ENCODE measurements around the gene ARL4C.
A peak's percentile ranks its signal among the peaks of the same experiment; 100 is the strongest.

The ARL4C gene

GRCh38 chr2:234496835-234497593 lies at the start of gene ARL4C:
Gene ARL4C, minus strand, starts transcription at chr2:234497081. Its CDS starts 495 bp downstream, at chr2:234496586.
- DNase-seq (ENCODE audit: low read depth) = peak; percentile 49

GRCh38 chr2:234544659-234545611 lies 48.1 kb upstream of the ARL4C start:
- peak; percentile 62 for DNase-seq (ENCODE audit: low read depth)

GRCh38 chr2:234542742-234543141 lies 45.9 kb upstream of the ARL4C start:
- no peak for DNase-seq (ENCODE audit: low read depth)

GRCh38 chr2:234537929-234538328 lies 41.0 kb upstream of the ARL4C start:
- DNase-seq (ENCODE audit: low read depth) = no peak

- DNase-seq (ENCODE audit: low read depth) = no peak
These were observed 39.5 kb upstream of the ARL4C start for GRCh38 chr2:234536178-234536965.

- DNase-seq (ENCODE audit: low read depth) = no peak
These were observed 38.6 kb upstream of the ARL4C start for GRCh38 chr2:234535464-234535863.

- DNase-seq (ENCODE audit: low read depth) = no peak
These were observed 37.6 kb upstream of the ARL4C start for GRCh38 chr2:234534515-234534914.

GRCh38 chr2:234533626-234534025 lies 36.7 kb upstream of the ARL4C start:
- DNase-seq (ENCODE audit: low read depth) = no peak

- no peak for DNase-seq (ENCODE audit: low read depth)
These were observed 31.7 kb upstream of the ARL4C start for GRCh38 chr2:234528410-234529148.

GRCh38 chr2:234526711-234527110 lies 29.8 kb upstream of the ARL4C start:
- DNase-seq (ENCODE audit: low read depth) = no peak

GRCh38 chr2:234521536-234521935 lies 24.7 kb upstream of the ARL4C start:
- no peak for DNase-seq (ENCODE audit: low read depth)

- no peak for DNase-seq (ENCODE audit: low read depth)
These were observed 22.2 kb upstream of the ARL4C start for GRCh38 chr2:234518986-234519642.

- no peak for DNase-seq (ENCODE audit: low read depth)
These were observed 21.1 kb upstream of the ARL4C start for GRCh38 chr2:234517971-234518370.

- no peak for DNase-seq (ENCODE audit: low read depth)
These were observed 18.2 kb upstream of the ARL4C start for GRCh38 chr2:234514873-234515638.

GRCh38 chr2:234514099-234514498 lies 17.2 kb upstream of the ARL4C start:
- no peak for DNase-seq (ENCODE audit: low read depth)

GRCh38 chr2:234512884-234513669 lies 16.2 kb upstream of the ARL4C start:
- DNase-seq (ENCODE audit: low read depth) = no peak

- DNase-seq (ENCODE audit: low read depth) = no peak
These were observed 6.0 kb upstream of the ARL4C start for GRCh38 chr2:234502919-234503285.

GRCh38 chr2:234502285-234502918 lies 5.5 kb upstream of the ARL4C start:
- DNase-seq (ENCODE audit: low read depth) = no peak
